Stimulated activated CD4-positive, alpha-beta T cell treated with anti-CD3 and anti-CD28 coated beads, Interleukin-4, amount 100 ng/mL, for 24 hours (primary cell): ENCODE measurements around the gene CCDC194.
"Not testable (repeated sequence)": the region's sequence is repeated elsewhere in the genome, so short reads cannot be mapped to it uniquely, and the experiment has no call there.

ENCODE experiments used
- DNase-seq: peaks from one replicate; pipeline ENCODE4 v3.0.0-alpha.2; 2020

Gene CCDC194

DNA sequence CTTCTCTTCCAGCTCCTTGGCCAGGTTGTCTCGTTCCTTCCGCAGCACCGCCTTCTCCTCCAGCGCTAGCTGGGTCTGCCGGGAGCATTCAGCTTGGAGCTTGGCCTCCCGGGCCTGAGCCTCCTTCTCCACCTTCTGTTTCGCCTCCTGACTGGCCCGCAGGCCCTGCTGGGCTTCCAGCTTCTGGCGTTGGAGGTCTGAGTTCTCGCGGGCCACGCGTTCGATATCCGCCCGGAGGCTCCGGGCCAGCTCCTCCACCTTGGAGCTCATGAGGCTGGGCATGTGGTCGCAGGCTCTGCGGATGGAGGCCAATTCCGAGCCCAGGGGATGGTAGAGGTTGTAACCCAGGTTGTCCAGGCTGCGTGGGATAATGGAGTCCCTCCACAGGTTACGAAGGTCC, 28.6 kb downstream of the CCDC194 start:
- DNase-seq = no peak

DNA sequence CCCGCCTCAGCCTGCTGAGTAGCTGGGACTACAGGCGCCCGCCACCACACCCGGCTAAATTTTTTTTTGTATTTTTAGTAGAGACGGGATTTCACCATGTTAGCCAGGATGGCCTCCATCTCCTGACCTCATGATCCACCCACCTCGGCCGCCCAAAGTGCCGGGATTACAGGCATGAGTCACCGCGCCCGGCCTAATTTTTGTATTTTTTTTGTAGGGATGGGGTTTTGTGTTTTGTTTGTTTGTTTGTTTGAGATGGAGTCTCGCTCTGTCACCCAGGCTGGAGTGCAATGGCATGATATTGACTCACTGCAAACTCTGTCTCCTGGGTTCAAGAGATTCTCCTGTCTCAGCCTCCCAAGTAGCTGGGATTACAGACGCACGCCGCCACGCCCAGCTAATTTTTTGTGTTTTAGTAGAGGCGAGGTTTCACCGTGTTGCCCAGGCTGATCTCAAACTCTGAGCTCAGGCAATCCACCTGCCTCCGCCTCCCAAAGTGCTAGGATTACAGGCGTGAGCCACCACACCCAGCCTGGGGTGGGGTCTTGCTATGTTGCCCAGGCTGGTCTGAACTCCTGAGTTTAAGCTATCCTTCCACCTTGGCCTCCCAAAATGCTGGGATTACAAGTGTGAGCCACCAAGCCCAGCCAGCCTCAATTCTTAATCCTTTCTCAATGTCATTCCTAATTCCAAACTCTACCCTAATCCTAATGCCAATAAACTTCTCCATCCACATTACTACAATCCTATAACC, 30.0 kb downstream of the CCDC194 start:
- not testable (repeated sequence) for DNase-seq

DNA sequence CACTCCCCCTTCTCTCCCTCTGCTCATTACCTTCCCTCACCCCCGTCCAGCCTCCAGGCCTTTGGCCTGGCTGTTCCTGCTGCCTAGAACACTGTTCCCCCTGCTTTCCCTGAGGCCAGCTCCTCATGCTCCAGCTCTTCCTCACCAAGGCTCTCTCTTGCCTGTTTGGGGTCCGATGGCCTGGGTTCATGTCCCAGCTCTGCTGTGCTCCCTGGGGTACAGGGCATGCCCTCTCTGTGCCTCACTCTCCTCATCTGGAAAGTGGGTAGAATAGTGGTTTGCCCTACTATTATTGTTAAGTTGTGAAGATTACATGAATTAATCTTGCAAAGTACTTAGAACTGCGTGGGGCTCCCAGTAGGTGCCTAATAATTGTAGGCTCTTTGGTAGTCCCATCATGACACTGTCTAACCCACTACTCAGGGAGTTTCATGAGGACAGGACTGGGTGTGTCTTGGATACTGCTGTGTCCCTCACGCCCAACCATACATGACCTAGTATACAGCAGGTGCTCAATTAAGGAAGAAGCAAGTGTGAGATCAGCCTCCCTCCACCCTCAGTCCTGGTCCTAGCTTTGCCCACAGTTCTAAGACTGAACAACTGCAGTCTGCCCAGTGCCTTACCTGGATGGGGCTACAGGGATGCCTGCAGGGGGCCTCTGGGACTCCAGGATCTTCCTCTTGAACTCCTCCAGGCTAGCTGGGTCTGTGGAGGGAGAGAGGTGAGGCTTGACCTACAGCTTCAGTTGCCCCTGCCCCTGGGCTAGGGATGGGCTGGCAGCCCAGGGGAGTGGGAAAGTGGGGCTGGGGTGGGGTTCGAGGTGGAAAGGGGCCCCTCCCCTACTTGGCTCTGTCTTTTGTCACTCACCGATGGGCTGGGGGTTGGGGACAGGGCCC, 33.8 kb downstream of the CCDC194 start:
- DNase-seq = no peak

DNA sequence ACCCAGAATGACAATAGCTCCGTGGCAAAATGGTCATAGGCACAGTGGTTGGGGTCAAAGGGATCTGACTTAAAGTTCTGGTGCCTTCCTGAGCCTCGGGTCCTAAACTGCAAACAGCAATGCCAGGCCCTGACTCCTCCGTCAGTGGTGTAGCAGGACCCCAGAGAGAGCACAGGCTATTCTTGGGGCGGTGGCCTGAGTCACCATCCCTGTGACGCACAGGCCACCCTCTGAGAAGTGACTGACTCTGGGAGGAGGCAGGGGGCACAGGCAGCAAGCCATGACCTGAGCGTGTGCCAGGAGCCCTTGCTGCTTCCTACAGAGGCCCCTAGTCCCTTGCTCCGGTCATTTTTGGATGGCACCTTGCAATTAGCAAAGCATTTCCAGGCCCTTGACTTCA, 35.6 kb downstream of the CCDC194 start:
- DNase-seq = no peak

DNA sequence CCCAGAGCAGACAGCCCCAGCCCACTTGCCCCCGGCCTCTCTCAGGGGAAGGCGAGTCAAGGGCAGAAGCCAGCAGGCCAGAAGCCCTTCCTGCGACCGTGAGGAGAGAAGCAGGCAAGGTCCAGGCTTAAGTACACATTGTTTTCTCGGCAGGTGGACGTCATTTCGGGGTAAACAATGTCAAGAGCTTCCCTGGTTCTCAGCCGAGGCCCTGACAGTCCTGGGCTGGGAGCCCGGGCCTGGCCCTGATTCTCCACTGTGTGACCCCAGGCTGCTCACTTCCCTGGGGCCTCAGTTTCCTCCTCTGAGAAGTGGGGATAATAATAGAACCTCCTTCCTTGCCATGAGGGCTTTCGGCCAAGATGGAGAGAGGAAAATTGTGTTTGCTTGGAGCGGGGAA, 36.3 kb downstream of the CCDC194 start:
- no peak for DNase-seq

DNA sequence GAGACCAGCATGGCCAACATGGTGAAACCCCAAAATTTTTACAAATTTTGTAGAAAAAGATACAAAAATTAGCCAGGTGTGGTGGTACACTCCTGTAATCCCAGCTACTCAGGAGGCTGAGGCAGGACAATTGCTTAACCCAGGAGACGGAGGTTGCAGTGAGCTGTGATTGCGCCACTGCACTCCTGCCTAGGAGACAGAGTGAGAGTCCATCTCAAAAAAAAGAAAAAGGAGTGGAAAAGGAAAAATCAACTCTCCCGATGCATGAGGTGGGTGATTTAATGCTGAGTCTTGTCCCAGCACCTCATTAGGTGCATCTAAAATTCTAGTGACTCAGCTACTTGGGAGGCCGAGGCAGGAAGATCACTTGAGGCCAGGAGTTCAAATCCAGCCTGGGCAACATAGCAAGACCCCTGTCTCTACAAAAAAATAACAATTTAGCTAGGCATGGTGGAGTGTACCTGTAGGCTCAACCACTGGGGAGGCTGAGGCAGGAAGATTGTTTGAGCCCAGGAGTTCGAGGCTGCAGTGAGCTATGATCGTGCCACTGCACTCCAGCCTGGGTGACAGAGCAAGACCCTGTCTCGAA, 36.8 kb downstream of the CCDC194 start:
- DNase-seq = no peak

DNA sequence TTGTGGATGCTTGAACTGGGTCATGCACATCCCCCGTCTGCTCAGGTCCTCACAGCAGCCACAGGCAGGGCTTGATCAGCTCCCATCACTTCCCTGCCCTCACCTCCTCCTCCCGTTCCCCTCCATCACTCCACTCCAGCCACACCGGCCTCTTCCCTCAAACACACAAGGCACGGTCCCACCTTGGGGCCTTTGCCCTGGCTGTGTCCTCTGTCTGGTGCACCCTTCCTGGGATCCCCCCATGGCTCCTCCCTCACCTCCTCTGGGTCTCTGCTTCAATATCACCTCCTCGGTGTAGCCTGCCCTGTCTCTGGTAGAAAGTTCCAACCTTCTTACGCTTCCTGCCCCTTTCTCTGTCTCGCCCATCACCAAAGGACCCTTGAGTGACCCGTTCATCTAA, 40.6 kb downstream of the CCDC194 start:
- DNase-seq = no peak

DNA sequence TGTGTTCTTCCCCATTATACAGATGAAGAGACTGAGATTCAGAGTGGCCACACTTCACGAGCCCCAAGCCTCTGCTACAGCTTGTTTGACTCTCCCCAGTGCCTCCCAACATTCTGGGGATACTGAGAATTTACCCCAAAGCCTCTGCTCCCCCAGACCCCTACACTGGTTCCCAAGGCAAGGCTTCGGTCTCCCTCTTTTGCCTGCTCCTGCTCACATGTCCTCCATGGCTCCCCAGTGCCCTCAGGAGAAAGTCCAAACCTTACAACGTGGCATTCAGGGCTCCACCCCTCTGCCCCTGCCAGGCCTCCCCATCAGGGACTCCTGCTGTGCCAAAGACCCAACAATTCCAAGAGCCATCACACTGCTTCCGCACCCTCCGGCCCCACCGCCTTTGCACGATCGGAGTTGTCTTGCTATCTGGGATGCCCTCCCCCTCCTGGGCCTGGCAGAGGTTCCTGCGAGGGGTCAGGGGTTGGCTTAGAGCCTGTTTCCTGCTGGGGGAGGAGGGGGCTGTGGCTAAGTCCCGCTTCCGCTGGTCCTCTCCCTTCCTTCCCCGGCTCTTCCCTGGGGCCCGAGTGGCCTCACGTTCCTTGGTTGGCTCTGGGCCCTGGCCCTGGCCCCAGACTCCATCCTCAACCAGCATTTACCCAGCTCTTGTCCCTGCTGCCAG, 41.3 kb downstream of the CCDC194 start:
- DNase-seq = no peak

DNA sequence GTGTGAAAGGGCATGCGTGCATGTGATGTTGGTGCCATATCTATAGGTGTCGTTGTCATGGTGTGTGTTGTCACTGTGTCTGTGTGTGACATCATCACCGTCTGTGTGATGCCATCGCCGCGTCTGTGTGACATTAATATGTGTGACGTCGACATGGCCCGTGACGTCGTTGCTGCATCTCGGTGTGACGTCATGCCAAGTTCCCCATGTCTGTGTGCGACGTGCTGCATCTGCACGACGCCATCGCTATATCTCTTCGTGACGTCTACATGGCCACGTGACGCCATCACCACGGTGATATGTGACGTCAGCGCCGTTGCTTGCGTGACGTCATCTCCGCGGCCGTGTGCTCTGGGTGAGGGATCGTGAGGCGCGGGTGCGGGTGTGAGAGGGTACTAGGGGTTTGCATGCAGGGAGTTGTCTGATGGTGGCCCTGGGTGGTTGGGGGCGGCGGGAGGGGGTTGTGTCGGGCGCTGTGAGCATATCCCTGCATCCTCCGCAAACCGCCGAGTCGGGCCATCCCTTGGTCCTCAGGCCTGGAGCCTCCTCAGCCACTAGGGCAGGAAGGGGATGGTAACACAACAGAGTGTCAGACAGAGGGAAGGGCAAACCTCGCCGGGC, 42.1 kb downstream of the CCDC194 start:
- no peak for DNase-seq

DNA sequence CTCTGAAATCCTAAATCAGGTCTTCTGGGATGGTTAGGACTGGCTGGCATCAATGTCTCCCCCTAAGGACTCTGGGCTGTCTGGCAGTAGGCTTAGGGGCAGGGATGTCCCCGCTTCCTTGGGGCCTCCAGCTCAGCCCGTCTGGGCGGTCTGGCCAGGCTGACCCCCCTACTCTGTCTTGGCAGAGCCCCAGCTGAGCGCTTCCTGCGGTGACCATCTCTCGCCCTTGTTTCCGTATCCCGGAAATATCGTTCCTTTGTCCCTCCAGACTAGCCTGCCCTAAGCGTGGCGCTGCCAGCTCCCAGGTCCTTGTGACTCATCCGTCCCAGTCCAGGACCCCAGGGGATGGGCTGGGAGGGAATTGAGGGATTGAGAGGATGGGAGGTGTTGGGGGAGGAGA, 45.3 kb downstream of the CCDC194 start:
- DNase-seq = no peak

DNA sequence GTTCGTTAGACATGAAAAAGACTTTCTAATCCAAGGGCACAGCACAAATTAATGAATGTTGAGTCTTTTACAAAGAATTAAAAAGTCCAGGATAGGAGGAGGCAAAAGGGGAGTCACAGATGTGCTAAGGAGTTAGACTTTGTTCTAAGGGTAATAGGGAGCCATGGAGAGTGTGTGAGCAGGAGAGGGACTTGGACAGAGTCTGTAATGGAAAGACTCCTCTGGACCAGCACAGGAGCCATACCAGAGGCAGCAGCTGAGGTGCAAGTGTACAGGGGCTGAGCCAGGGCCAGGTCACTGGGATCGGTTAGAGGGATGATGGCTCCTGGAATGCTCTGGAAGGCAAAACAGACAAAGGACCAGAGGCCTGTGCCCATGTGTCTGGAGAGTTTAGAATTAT, 46.1 kb downstream of the CCDC194 start:
- no peak for DNase-seq

DNA sequence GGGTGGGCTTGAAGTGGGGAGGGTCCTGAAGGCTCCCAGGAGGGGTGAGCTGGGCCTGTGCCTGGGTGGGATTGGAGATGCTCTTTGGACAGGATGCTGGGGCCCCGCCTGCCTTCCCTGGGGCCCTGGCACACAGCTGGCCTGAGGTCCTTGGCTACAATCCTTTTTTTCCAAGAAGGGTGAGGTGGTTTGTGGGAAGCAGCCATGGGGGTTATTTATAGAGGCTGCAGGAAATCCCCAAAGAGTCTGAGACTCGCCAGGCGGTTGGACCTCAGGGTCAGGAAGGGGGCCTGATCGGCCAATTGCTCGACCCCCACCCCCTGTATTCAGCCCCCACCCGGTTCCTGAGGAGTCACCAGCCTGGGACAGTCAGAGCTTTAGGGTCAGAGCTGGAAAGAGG, 46.6 kb downstream of the CCDC194 start:
- DNase-seq = no peak

DNA sequence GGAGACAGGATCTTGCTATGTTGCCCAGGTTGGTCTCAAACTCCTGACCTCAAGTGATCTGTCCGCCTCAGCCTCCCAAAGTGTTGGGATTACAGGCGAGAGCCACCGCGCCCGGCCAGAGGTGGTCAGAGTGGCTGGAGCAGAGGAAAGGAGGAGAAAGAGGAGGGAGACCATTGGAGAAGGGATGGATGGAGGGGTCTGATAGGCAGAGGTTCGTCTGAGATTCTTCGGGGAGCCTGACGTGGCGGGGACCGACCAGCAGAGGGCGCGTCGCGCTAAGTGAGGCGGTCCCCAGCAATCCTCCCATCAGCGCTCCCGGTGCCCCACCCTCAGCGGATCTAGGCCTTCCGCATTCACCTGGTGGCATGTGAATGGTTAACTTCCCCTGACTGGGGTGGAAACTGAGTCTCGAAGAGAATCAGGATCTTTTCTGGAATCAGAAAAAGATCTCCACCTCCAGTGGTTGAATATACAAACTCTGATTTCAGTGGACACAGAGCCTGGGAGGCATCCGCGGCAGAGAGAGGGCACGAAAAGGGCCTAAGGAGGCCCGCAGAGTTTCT, 47.8 kb downstream of the CCDC194 start:
- peak; percentile 81 for DNase-seq

DNA sequence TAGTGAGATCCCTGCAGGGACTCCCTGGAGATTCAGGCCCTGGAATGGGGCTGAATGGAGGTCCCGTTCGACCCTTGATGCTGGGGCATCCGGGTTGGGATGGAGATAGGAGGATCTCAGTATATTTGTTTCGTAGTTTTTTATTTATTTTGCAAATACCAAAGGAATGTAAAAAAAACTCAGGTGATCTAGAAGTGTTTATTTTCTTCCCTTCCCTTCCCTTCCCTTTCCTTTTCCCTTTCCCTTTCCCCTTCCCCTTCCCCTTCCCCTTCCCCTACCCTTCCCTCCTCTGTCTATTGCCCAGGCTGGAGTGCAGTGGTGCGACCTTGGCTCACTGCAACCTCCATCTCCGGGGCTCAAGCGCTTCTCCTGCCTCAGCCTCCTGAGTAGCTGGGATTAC, 52.2 kb downstream of the CCDC194 start:
- no peak for DNase-seq

DNA sequence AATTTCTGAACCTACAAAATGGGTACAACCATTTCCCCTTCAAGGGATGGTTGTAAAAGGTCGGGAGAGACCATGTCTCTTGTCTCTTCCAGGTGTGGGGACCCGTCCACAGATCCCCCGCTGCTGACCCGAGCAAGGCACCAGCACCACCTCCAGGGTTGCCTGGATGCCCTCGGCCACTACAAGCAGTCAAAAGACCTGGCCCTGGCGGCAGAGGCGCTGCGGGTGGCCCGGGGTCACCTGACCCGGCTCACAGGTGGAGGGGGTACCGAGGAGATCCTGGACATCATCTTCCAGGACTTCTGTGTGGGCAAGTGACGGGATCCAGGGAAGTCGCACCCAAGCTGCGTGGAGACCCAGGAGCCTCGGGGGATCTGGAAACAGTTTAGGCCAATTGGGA, 52.6 kb downstream of the CCDC194 start:
- no peak for DNase-seq

DNA sequence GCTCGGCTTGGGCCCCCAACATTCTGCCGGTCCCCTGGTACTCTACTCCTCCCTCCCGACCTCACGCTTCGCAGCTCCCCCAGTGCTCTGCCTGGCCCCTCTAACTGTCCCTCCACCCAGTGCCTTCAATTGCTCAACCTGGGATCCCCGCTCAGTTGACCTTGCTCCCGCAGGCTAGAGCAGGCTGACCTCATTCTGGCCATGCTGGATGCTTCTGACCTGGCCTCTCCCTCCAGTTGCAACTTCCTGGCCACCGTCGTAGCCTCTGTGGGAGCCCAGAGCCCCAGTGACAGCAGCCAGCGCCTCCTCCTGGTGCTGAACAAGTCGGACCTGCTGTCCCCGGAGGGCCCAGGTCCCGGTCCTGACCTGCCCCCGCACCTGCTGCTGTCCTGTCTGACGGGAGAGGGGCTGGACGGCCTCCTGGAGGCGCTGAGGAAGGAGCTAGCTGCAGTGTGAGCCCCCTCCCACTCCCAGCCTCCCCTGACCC, 53.1 kb downstream of the CCDC194 start:
- DNase-seq = no peak
